Measurements from ENCODE around the gene SNX9.
A peak's percentile ranks its signal among the peaks of the same experiment; 100 is the strongest.
"Not testable (repeated sequence)": the region's sequence is repeated elsewhere in the genome, so short reads cannot be mapped to it uniquely, and the experiment has no call there.

The SNX9 gene

GRCh38 chr6:157929076-157929475 is 106.0 kb downstream of the SNX9 start:
- no peak for DNase-seq

DNA sequence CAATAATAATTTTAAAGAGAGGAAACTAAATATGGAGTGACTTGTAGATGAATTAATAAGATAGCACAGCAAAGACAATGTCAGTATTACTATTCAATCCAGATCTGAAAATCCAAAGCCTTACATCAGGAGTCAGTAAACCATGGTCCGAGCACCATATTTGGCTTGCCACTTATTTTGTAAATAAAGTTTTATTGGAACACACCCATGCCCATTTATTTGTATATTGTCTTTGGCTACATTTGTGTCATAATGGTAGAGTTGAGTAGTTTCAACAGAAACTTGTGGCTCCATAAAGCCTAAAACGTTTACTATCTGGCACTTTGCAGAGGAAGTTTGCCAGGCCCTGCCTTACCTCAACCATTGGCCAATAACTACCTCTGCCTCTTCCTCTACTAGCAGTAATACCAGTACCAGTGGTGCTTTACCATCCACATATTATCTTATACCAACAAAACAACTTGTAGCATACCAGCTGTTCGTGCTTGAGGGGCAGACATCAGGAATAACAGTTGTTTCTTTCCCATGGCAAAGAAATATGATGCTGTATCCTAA is 106.8 kb downstream of the SNX9 start:
- DNase-seq, result no peak

DNA sequence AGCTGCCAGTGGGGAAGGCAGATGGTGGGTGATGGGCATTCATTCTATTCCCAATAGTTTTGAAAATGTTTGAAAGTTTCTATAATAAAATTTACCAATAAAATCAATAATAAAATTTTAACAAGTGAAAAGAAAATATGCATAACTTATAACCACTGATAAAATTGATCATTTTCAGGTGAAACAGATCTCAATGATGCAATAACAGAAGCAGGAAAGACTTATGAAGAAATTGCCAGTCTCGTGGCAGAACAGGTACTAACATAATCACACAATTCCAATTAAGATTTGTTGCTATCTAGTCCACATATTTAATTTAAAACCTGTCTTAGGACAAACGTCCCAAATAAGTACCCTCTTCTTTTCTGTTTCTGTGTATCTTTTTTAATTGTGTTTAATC is 112.7 kb downstream of the SNX9 start:
- DNase-seq, result no peak

GRCh38 chr6:157937318-157937717 is 114.3 kb downstream of the SNX9 start:
- DNase-seq, result no peak

- no peak for DNase-seq
These were observed 114.9 kb downstream of the SNX9 start for GRCh38 chr6:157937916-157938315.

- not testable (repeated sequence) for DNase-seq
These were observed 117.5 kb downstream of the SNX9 start for GRCh38 chr6:157940375-157941036.

DNA sequence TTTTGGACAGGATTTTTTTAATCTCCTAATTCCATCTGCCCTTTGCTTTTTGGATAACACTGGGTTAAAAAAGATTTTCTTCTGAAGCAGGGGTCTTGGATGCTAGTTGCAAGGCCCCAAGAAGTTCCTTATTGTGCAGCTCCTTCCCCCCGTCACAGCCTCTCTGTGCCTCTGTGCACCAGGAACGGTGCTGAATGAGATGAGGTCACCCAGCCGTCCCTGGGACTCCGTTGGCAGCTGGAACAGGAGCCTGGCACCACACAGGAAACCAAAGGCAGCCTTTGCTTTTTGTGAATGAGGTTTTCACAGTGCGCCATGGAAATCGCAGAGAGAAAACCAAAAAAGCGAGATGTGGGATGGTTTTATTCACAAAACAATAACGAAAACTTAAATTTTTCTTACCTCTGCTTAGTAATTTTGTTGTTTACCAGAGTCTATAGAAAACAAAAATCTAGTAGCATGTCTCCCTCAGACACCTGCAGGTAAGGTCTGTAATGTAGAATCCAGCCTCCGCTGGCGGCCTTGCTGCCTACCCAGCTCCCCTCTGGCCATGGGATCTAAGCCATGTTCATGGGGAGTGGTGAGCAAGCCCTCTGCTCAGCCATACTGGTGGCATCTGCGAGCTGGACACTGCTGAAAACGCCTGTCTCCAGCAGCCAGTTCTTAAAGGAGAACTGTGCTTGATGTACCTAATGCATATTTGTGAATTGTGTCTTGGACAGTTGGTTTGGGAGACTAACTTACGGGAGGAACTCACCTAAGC is 118.2 kb downstream of the SNX9 start:
- no peak for DNase-seq

DNA sequence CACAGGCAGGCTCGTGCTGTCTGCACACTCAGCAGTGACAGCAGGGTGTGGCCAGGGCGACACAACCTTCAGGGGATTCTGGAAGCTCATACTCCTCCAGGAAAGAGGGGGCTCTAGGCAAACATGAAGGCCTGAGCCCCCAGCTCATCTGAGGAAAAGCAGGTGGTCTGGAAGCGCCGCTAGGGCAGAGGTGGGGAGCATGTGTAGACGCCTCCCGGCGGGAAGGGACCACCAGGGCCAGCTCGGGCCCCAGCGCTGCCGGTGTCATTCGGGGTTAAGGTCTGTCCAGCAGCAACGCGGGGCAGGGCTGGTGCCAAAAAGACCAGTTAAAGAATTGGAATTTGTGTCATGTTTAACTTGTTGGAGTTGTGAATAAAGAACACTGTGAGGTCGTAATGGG is 119.3 kb downstream of the SNX9 start:
- no peak for DNase-seq

GRCh38 chr6:157943249-157943963 is 120.4 kb downstream of the SNX9 start:
- DNase-seq, result no peak

- no peak for DNase-seq
These were observed 120.9 kb downstream of the SNX9 start for GRCh38 chr6:157943964-157944283.

GRCh38 chr6:157944983-157945931 is 122.2 kb downstream of the SNX9 start:
- no peak for DNase-seq

GRCh38 chr6:157946053-157946617 is 123.1 kb downstream of the SNX9 start:
- DNase-seq, result no peak

DNA sequence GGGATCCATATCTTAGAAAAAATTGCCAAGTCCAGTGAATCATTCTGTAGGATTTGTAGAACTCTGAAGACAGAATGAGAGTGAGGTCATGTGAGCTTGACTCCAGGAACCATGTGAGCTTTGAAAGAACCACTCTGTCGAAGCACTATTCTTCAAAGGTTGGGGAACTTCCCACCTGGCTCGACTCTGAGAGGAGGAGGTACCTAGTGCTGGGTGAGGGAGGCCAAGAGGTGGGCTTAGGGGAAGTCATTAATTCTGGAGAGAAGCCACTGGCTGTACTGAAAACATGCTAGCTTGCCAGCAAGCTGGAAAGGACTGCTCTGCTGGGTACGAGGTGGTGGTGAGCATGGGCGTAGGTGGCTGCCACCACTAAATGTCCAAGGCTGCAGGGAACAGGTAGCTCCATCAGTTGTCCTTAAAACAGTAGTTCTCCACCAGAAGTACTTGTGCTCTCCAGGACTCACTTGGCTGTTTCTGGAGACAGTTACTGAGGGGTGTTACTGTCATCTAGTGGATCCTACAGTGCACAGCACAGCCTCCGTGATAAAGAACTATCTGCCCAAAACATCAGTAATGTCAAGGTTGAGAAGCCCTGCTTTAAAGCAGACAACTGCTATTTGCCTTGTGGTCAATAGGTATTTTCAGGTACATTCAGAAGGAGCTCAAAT is 124.0 kb downstream of the SNX9 start:
- DNase-seq, result no peak

DNA sequence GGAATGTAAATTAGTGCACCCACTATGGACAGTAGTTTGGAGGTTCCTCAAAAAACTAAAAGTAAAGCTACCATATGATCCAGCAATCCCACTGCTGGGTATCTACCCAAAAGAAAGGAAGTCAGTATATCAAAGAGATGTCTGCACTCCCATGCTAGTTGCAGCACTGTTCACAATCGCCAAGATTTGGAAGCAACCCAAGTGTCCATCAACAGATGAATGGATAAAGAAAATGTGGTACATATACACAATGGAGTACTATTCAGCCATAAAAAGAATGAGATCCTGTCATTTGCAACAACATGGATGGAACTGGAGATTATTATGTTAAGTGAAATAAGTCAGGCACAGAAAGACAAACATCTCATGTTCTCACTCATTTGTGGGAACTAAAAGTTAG is 127.9 kb downstream of the SNX9 start:
- not testable (repeated sequence) for DNase-seq

DNA sequence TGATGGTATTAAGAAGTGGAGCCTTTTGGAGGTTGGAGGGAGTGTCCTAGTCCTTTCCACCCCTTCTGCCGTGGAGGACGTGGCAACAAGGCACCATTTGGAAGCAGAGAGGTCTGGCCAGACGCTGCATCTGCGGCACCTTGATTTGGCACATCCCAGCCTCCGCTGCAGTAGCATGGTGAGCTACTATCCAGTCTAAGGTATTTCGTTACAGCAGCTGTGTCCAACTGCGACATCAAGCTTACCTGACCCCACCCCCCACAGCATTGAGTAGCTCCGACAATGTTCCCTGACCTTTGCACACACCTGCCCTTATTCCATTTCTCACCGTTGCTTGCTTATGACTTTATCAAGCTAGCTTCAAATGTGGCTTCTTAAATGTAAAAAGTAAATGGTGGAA is 128.8 kb downstream of the SNX9 start:
- no peak for DNase-seq

GRCh38 chr6:157952861-157953351 is 129.9 kb downstream of the SNX9 start:
- DNase-seq, result no peak

DNA sequence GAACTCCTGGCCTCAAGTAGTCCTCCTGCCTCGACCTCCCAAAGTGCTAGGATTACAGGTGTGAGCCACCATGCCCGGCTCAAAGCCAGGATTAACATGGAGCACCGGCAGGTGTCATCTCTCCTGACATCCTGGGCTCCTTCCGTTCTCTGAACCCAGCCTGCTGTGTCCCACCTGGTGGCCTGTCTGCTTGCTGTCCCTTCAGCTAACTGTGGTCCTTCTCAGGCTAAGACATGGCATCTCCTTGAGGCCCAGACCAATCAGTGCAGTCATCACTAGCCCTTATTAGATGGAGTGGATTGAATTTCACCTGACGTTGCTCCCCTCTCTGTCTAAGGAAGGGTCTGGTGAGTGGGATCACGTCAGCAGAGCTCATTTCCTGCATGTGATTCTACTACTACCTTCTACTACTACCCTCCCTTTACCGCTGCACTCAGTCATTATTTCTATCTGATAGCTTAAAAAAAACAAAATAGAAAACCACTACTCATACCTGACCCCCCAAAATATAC is 130.6 kb downstream of the SNX9 start:
- no peak for DNase-seq

- peak; percentile 8 for DNase-seq
These were observed 131.4 kb downstream of the SNX9 start for GRCh38 chr6:157954150-157955117.

- DNase-seq, result no peak
These were observed 132.6 kb downstream of the SNX9 start for GRCh38 chr6:157955675-157956074.

DNA sequence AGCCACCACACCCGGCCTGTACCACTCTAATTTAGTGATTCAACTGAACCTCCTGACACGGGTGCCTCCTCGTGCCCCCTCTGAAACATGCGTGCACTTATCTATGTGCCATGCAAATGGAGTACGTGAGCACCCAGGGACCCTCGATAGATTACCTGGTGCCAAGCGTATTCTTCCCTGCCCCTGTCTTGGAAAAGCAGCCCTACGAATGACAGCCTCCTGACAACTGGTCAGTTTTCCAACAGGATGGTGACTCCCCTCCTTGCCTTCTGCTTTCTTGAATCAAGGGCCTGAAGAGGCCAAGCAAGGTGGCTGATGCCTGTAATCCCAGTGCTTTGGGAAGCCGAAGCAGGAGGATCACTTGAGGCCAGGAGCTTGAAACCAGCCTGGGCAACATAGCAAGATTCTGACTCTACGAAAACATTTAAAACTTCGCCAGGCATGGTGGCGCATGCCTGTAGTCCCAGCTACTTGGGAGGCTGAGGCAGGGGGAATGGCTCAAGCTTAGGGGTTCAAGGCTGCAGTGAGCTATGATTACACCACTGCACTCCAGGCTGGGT is 133.2 kb downstream of the SNX9 start:
- DNase-seq, result no peak
